HG03139 (cell line): Measurements from ENCODE around the gene TET1.
"Not testable (repeated sequence)": the region's sequence is repeated elsewhere in the genome, so short reads cannot be mapped to it uniquely, and the experiment has no call there.

Experiments
- ATAC-seq: cut with Tn5 transposase; IDR thresholded peaks from one replicate; pipeline ENCODE4 v1.9.1; 2021; ENCODE audit not compliant: unreplicated experiment

Gene TET1

GRCh38 chr10:68696018-68696417, 135.9 kb downstream of the TET1 start:
- ATAC-seq: no peak

DNA sequence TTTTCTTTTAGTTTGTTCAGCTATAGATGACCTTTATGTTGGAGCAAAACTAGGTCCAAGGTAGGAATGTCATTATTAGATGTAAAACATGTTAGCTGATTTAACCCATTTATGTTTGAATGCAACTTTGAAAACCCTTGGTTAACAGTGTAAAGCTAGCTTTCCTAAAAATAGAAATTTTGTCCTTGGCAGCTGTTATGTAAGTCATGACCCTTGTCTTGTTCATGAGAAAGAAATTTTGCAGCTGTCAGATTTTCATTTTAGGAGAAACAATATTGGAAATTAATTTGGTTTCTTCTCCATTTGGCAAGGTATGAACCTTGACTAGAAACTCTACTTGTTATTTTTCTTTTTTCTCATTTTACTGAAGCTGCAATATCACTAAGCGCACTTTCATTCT, 137.0 kb downstream of the TET1 start:
- ATAC-seq: no peak

GRCh38 chr10:68700197-68700596, 140.1 kb downstream of the TET1 start:
- no peak for ATAC-seq

GRCh38 chr10:68705548-68705947, 145.4 kb downstream of the TET1 start:
- ATAC-seq: no peak

- not testable (repeated sequence) for ATAC-seq
Observed at GRCh38 chr10:68708987-68709386, 148.8 kb downstream of the TET1 start.

DNA sequence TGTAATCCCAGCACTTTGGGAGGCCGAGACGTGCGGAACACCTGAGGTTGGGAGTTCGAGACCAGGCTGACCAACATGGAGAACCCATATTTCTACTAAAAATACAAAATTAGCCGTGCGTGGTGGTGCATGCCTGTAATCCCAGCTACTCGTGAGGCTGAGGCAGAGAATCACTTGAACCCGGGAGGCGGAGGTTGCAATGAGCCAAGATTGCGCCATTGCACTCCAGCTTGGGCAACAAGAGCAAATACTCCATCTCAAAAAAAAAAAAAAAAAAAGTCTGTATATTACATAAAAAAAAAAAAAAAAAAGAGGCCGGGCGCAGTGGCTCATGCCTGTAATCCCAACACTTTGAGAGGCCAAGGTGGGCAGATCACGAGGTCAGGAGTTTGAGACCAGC, 152.9 kb downstream of the TET1 start:
- not testable (repeated sequence) for ATAC-seq

DNA sequence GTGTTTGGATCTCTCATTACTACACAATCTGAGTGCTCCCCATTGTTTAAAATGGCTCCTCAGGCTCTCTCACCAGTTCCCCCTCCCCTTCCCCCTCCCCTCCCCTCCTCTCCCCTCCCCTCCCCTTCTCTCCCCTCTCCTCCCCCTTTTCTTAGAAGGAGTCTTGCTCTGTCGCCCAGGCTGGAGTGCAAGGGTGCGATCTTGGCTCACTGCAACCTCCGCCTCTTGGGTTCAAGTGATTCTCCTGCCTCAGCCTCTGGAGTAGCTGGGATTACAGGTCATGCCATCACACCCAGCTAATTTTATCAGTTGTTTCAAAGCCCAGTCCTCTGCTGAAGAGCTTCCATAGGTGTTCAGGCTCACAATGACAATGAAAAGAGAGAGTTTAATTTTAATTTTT, 157.3 kb downstream of the TET1 start:
- no peak for ATAC-seq

- peak; percentile 99 for ATAC-seq
Observed at GRCh38 chr10:68720793-68721672, 160.9 kb downstream of the TET1 start, which contains the start of gene CCAR1. CCAR1 (plus strand) TSS chr10:68721239; CDS start chr10:68722505, 1,266 bp downstream.

- ATAC-seq: peak; percentile 3
Observed at GRCh38 chr10:68721673-68722335, 161.7 kb downstream of the TET1 start.

DNA sequence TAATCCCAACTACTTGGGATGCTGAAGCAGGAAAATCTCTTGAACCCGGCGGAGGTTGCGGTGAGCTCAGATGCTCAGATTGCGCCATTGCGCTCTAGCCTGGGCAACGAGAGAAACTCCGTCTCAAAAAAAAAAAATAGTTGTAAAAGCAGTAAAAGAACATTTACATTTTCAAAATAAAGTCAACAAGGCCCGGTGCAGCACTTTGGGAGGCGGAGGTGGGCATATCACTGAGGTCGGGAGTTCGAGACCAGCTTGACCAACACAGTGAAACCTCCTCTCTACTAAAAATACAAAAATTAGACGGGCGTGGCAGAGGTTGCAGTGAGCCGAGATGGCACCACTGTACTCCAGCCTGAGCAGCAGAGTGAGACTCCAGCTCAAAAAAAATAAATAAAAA, 164.9 kb downstream of the TET1 start:
- ATAC-seq: no peak

DNA sequence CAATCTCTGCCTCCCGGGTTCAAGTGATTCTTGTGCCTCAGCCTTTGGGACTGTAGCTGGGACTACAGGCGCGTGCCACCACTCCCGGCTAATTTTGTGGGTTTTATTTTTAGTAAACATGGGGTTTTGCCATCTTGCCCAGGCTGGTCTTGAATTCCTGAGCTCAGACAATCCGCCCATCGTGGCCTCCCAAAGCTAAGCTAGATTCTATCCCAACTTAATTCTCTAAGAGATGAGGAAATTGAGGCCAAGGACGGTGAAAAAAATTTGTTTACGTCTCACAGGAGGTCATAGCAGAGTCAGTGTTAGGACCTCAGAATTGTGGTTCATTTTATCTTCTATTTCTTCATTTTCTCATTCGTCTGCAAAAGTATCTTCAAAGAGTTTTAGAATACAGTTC, 167.0 kb downstream of the TET1 start:
- ATAC-seq: no peak

GRCh38 chr10:68732651-68733050, 172.5 kb downstream of the TET1 start:
- ATAC-seq: no peak

DNA sequence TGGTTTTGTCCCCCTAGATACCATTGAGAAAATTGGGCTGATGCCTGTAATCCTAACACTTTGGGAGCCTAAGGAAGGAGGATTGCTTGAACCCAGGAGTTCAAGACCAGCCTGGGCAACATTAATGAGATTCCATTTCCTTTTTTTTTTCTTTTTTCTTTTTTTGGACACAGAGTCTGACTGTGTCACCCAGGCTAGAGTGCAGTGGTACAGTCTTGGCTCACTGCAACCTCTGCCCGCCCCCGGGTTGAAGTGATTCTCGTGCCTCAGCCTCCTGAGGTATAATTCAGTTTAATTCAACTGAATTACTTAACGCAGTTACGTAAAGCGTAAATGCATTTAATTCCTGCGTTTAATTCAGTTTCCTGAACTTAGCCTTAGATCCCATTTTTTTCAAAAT, 174.2 kb downstream of the TET1 start:
- no peak for ATAC-seq

DNA sequence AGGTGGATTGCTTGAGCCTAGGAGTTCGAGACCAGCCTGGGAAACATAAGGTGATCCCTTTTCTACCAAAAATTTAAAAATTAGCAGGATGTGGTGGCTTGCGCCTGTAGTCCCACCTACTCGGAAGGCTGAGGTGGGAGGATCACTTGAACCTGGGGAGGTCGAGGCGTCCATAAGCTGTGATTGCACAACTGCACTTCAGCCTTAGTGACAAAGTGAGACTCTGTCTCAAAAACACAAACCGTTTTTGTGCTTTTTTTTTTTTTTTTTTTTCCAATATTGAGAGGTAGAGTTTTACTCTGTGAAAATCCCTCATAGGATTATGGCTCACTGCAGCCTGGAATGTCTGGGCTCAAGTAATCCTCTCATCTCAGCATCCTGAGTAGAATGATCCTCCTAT, 175.0 kb downstream of the TET1 start:
- no peak for ATAC-seq

GRCh38 chr10:68735739-68736138, 175.6 kb downstream of the TET1 start:
- not testable (repeated sequence) for ATAC-seq

DNA sequence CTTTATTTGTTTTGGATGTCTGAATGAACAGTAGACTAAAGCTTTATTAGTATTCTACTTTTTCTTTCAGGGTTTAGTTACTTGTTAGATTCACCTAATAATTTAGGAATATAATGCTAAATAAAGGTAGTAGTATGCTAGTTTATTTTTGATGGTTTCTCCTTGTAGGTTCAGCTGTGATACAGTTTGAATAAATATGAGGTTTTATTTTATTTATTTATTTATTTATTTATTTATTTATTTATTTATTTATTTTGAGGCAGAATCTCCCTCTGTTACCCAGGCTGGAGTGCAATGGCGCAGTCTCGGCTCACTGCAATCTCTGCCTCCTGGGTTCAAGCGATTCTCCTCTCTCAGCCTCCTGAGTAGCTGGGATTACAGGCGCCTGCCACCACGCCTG, 180.5 kb downstream of the TET1 start:
- ATAC-seq: not testable (repeated sequence)

DNA sequence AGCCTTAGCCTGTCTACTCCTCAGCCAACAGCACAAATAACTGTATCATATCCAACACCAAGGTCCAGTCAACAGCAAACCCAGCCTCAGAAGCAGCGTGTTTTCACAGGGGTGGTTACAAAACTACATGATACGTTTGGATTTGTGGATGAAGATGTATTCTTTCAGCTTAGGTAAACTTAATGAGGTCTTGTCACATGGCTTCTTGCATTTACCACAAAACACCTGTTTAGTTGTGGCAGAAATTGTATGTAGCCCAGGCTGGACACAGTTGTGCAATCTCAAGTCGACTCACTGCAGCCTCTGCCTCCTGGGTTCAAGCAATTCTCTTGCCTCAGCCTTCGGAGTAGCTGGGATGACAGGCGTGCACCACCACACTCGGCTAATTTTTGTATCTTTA, 182.3 kb downstream of the TET1 start:
- ATAC-seq: no peak
